Lung (tissue), 12 donors: Measurements from ENCODE around the gene CDH23. TPM values are rescaled to one million over a fixed set of nuclear protein-coding genes. Genes with fewer than 3 reads are reported as not detected.
A peak's percentile ranks its signal among the peaks of the same experiment; 100 is the strongest.

Experiments
- ATAC-seq: fragments of 200-7000 bp; cut with Tn5 transposase; one replicate; pipeline ENCODE4 v1.9.1; 2020; ENCODE audit warnings: moderate number of reproducible peaks; ENCODE audit not compliant: insufficient read depth, low FRiP score
- DNase-seq, 3 donors: peaks; one replicate each; pipeline ENCODE4 v3.0.0-alpha.2; 2013 to 2017
- H3K27ac ChIP-seq, 2 donors: one replicate each; pipeline ENCODE4 v1.5.1; 2013; ENCODE audit warnings: mild to moderate bottlenecking in 2 of 2, moderate library complexity in 2 of 2, control low read depth in 1 of 2, inconsistent platforms in 1 of 2, low read depth in 1 of 2, low read length in 1 of 2
- H3K27me3 ChIP-seq, 3 donors: one replicate each; pipeline ENCODE4 v1.5.1; 2013; ENCODE audit warnings: low read length in 2 of 3; ENCODE audit not compliant: control insufficient read depth in 3 of 3, insufficient read depth in 3 of 3
- H3K36me3 ChIP-seq, 4 donors: one replicate each; pipeline ENCODE4 v1.5.1; 2013; ENCODE audit warnings: low read length in 4 of 4, mild to moderate bottlenecking in 1 of 4, moderate library complexity in 1 of 4; ENCODE audit not compliant: control insufficient read depth in 4 of 4, insufficient read depth in 4 of 4
- H3K4me1 ChIP-seq, 5 donors: one replicate each; pipeline ENCODE4 v1.5.1; 2013; ENCODE audit warnings: low read length in 5 of 5, mild to moderate bottlenecking in 2 of 5, moderate library complexity in 1 of 5; ENCODE audit not compliant: control insufficient read depth in 5 of 5, insufficient read depth in 5 of 5
- H3K4me3 ChIP-seq: one replicate; pipeline ENCODE4 v1.5.1; 2013; ENCODE audit warnings: mild to moderate bottlenecking, control low read depth, moderate library complexity
- H3K9ac ChIP-seq, 2 donors: one replicate each; pipeline ENCODE4 v1.5.1; 2013; ENCODE audit warnings: low read length in 2 of 2, control low read depth in 1 of 2; ENCODE audit not compliant: insufficient read depth in 1 of 2
- H3K9me3 ChIP-seq, 4 donors: one replicate each; pipeline ENCODE4 v1.5.1; 2013; ENCODE audit warnings: low read length in 3 of 4, mild to moderate bottlenecking in 1 of 4, moderate library complexity in 1 of 4; ENCODE audit not compliant: control insufficient read depth in 4 of 4, insufficient read depth in 3 of 4
- CTCF ChIP-seq: IDR thresholded peaks from 2 replicates; pipeline ENCODE4 v1.5.1; 2012; ENCODE audit warnings: mild to moderate bottlenecking; ENCODE audit errors: control extremely low read depth, extremely low read depth
- WGBS, 2 donors: extraction: QIAGEN DNeasy Blood & Tissue Kit; methylation state at CpG; one replicate each; pipeline ENCODE4 v1.1.7; 2013; 5-methylcytosine and 5-hydroxymethylcytosine counted together
- polyA plus RNA-seq, 2 donors: library from polyadenylated mRNA; stranded (reverse); fragments of 200-250 nt; gene quantifications; one replicate each; pipeline ENCODE4 v1.2.1, GENCODE V29; 2013
- total RNA-seq, 2 donors: library from RNA; depleted of rRNA in 1 of 2; stranded (reverse); fragments of >200 nt in 1 of 2; gene quantifications; one replicate each; pipeline ENCODE4 v1.2.1, GENCODE V29; 2014 to 2021
- donor health status: control.
- donor health status: control.
- donor health status: Bipolar disorder and iron deficiency.
- donor health status: healthy.
- donor health status: DM: yes; HTN: yes; CAD: no.

Gene CDH23
- total and polyA plus RNA-seq, 4 donors = 4.5 to 29.5 (median 6.0) TPM

DNA sequence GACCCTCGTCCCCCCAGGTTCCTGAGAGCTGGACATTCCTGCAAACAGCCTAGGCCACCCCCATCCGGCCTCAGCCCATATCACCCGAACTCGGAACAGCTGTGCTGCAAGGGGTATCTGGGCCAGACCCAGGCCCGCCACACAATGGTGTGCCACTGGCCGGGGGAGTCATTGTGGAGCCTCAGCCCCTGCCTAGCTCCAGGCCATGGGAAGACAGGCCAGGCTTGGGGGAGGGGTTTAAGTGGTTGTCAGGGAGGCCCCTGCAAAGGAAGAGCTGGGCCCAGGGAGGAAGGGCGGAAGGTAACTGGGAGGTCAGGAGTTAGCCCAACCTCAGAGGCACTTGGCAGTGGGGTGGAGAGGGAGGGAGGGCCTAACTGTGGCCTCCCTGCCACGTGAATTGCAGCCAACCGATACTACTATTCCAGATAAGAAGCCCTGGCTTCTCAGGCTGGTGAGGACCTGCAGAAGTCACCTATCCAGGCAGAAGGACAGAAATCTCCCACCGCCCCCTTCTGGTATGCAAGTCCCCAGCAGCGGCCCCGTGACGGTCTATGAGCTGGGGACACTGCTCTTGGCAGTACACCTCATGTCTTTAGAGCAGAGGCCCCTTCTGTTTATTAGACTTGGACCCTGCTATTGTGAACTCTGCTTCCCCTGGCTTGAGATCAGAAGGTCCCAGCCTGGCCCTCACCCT lies 349.8 kb downstream of the CDH23 start:
- no peak overlapping the region for H3K9ac ChIP-seq
- WGBS, 2 donors = 19 to 34% methylated on average over 13 of the region's 13 CpGs
- DNase-seq (peak; percentile 53 to 82 (median 64)), ATAC-seq (no peak)
- no peak overlapping the region for H3K4me3 ChIP-seq
- no peaks in the 10 kb centered on the region for H3K27me3 ChIP-seq
- peaks cover 0 to 5% (median 0%) of the 10 kb centered on the region in 4 donors for H3K9me3 ChIP-seq
- peaks cover 0 to 17% (median 0%) of the 10 kb centered on the region in 4 donors for H3K36me3 ChIP-seq
- peaks cover 15 to 47% (median 17%) of the 10 kb centered on the region in 5 donors for H3K4me1 ChIP-seq
- no peak for TF ChIP-seq CTCF
- peak overlapping the region; percentile 21 to 90 for H3K27ac ChIP-seq

- H3K27ac ChIP-seq = peak overlapping the region; percentile 5 to 90
- H3K9me3 ChIP-seq = peaks cover 0 to 5% (median 0%) of the 10 kb centered on the region in 4 donors
- no peak overlapping the region for H3K4me3 ChIP-seq
- no peak overlapping the region for H3K9ac ChIP-seq
- peaks cover 15 to 47% (median 17%) of the 10 kb centered on the region in 5 donors for H3K4me1 ChIP-seq
- peaks cover 0 to 21% (median 0%) of the 10 kb centered on the region in 4 donors for H3K36me3 ChIP-seq
- no peak for TF ChIP-seq CTCF
- DNase-seq (no peak), ATAC-seq (no peak)
- H3K27me3 ChIP-seq = no peaks in the 10 kb centered on the region
- 51 to 67% methylated on average over 2 of the region's 2 CpGs for WGBS, 2 donors
These were observed 350.4 kb downstream of the CDH23 start for GRCh38 chr10:71747039-71747531.

GRCh38 chr10:71747551-71748523 lies 351.1 kb downstream of the CDH23 start:
- Histone ChIP-seq H3K4me1 (peaks cover 15 to 47% (median 17%) of the 10 kb centered on the region in 5 donors), H3K36me3 (peaks cover 0 to 28% (median 0%) of the 10 kb centered on the region in 4 donors), H3K9ac (no peak overlapping the region), H3K27ac (peak overlapping the region; percentile 43 to 90), H3K27me3 (no peaks in the 10 kb centered on the region), H3K4me3 (no peak overlapping the region), H3K9me3 (peaks cover 0 to under 1% (median 0%) of the 10 kb centered on the region in 4 donors)
- DNase-seq (peak in 1 of 3 donors; percentile 18), ATAC-seq (no peak)
- WGBS, 2 donors = 39 to 57% methylated on average over 14 of the region's 14 CpGs
- no peak for TF ChIP-seq CTCF
